ENCODE results near the gene DOCK10. TPM values are rescaled to one million over a fixed set of nuclear protein-coding genes. Genes with fewer than 3 reads are reported as not detected.
"Not testable (repeated sequence)": the region's sequence is repeated elsewhere in the genome, so short reads cannot be mapped to it uniquely, and the experiment has no call there.

Gene DOCK10
- total RNA-seq, 1 donor from 2014 or later, result 4.1 TPM

DNA sequence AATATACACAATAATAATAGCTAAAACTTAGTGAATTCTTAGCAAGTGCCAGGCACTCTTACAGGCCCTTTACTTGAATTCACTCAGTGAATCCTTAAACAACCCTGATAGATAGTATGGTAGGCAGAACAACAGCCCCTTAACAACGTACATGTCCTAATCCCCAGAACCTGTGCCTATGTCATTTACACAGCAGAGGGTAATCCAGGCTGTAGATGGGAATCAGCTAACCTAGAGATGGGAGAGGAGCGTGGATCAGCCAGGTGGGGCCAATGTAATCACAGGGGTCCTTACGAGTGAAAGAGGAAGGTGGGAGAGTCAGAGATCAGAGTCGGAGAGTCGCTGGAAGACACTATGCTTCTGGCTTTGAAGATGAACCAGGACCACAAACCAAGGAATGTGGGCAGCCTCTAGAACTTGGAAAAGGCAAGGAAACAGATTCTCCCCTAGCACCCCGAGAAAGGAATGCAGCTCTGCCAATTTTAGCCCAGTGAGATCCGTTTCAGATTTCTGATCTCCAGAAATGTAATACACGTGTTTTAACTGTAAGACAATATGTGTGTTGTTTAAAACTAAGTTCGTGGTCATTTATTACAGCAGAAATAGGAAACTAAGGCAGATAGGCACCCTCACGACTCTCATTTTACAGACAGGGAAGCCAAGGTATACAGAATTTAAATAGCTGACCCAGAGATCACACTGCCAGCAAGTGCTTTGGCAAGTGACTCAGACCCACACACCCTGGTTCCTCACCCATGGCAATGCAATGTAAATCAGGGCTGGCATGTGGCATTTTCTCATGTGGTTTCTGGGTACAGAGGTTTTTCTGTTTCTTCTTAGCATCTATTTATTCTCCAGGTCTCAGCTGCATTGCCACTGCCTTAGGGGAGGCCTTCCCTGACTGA lies 68.9 kb downstream of the DOCK10 start:
- no peak for DNase-seq

DNA sequence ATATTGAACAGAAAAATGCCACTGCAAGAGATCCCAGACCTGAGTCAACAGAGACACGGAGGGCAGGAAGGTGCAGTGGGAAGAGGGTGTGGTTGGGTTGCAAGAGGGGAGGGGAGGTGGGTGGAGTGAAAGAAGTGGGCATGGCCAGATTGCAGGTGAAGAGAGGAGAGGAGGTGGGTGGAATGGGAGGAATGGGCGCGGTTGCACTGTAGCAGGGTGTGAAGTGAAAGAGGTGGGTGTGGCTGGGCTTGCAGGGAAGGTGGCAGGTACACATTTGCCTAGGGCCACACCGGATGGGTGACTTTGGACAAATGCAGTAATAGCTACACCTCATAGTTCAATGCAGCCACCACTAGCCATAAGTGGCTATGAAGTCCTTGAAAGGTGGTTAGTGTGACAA lies 71.1 kb downstream of the DOCK10 start:
- DNase-seq, result no peak

DNA sequence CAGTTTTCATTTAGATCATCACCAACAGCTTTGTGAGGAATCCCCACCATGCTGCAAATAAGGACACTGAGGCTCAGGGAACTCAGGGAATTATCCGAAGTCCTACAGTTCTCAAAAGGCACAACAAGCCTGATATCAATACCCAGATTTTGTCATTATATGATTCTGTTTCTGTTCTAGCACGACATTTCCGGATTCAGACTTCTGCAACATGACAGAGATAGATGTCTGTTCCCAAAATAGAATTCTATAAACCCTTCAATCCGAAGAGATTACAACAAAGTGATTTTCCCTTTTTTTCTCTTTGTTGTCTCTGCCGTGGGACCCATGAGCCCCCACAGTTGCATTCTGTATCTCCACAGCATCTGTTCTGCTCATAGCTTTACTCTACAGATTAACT lies 72.0 kb downstream of the DOCK10 start:
- no peak for DNase-seq

DNA sequence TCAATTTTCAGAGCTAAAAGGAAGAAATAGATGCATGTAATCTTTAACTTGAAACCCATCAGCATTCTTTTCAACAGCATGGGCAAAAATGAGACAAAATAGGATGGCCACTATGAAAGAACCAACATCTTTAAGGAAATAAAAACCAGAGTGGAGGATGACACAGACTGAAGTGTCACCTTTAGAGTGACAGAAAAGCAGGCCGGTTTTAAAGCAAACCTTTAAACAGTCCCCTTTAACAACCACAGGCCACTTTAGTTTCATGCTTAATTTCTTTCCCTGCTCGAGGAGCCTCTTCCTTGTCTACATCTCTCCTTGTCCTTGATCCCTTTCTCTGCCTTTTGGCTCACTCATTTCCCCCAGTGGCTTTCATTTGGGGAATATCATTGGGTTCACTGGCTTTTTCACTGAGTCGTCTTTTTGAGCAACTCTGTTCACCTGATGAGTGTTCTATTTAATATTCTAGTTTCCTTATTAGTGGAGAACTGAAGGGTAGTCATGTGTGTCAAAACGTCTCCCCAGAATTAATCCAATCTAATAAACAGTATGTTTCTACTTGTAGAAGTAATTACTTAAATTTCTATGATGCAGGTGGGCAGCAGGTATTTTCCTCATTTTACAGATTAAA lies 72.5 kb downstream of the DOCK10 start:
- no peak for DNase-seq

DNA sequence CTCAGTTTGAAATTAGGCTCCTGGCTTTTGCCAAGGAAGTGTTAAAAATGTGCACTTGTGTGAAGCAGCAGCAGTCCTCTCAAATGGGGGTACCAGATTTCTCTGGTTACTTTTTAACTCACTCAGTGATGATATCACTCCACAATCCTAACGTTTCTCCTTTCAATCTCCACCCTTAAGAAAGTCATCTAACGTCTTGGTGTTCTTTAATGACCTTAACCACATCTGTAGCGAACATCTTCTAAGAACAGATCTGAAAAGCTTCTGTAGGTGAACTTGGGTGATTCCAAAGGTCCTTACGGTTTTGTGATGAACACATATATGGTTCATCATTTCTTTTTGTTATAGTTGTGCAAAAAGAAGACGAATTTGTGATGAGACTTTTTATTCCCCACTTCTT lies 73.2 kb downstream of the DOCK10 start:
- DNase-seq, result no peak

DNA sequence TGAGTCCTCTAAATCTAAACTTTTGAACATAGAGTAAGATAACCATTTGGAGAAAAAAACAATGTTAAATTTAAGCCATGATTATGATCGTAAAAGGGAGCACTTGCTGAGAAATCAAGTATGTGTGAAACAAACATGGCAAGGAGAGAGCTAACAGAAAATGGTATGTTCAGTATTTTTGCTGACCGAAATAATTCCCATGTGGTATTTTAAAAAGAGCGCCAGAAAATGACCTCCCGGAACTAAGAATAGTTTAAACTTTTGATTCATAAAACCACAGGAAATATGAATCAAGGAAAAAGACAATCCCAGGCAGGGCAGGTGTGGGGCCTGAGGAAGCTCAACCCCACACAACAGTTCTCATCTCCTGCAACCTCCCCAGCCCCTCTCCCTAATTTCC lies 74.2 kb downstream of the DOCK10 start:
- DNase-seq, result peak; percentile 12

DNA sequence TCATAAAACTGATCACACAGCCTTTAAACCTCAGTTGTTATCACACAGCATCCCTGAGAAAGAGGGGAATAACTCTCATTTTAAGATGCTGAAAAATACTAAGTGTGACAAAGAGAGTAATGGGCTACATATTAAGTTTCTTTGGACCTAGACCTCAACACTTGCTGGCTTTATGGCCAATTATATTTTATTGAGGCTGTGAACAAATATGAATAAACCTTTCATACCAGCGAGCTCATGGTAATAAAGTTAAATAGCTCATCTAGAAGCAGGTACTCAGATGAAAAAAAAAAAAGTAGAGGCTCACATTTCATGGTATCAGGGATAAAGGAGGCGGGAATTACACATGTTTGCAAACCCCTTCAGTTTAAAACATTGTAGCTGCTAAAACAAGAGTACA lies 75.7 kb downstream of the DOCK10 start:
- DNase-seq, result no peak

- DNase-seq, result no peak
These were observed 82.7 kb downstream of the DOCK10 start for GRCh38 chr2:224959556-224959955.

DNA sequence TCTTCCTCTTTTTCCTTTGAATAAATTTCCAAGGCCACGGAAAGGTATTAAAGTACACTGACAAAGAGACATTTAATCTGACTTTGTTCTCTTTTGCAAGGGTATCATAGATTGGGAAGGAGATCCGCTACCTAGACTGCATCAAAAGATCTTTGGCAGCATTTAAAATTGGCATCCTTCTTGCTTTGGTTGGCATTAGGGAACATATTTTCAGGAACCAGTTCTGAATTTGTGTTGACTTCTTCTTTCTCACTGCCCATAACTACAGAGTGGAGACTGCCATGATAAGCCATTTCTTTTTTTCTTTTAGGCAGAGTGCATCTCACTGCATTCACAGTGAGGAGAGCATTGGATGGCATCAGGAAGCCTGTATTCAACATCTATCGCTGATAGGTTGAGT lies 83.4 kb downstream of the DOCK10 start:
- DNase-seq, result no peak

- DNase-seq, result no peak
These were observed 83.8 kb downstream of the DOCK10 start for GRCh38 chr2:224958462-224958857.

DNA sequence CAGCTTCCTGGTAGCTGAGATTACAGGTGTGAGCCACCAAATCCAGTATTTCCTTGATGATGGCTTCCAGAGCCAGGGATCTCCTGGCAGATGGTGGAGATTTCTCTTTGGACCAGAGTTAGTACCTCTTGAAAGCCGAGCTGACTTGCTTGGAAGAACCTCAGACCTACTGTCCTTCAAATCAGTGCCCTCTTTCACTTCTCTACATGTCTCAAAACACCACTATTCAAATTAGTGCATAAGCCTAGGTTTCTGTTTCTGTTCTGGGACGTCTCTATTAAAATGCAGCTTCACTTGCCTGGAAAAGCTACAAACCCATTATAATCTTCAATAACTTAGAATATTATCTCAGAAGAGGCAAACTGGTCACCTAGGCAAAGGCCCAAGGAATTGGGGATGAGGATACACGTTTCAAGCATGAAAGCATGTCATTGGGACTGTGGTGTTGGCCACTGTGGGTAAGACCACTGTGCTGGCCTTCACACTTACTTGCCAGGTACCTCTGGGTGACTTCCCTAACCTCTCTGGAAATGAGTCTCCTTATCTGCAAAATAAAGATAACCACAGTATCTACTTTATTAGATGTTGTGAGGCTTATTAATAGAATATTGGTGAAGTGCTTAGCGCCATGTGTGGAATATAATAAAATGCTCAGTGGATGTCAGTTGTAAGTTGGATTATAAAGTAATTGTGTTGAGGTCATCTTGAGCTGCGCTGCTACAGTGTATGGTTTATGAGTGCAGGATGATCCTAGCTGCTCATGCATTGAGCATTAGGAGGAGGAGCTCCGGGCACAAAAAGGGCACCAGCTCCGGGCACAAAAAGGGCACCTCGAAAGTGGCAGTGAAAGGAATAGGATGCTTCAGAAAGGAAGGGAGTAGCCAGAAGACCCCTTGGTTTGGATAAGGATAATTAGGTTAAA lies 84.5 kb downstream of the DOCK10 start:
- no peak for DNase-seq

DNA sequence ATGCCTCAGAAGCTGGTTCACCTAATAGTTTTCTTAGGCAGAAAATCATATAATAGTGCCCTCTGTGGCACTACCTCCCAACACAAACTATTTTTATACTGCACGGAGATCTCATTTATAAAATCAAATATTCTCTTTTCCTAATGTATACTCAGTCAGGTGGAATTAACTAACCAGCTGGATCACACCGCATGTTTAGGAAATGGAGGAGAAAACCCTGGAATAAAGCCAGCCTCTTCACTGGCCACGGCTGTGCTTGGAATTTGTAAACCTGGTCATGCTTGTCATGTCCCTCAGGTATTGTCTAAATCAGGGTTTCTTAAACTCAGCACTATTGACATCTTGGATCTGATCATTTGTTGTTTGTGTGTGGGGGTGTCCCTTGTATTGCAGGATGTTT lies 85.6 kb downstream of the DOCK10 start:
- no peak for DNase-seq

DNA sequence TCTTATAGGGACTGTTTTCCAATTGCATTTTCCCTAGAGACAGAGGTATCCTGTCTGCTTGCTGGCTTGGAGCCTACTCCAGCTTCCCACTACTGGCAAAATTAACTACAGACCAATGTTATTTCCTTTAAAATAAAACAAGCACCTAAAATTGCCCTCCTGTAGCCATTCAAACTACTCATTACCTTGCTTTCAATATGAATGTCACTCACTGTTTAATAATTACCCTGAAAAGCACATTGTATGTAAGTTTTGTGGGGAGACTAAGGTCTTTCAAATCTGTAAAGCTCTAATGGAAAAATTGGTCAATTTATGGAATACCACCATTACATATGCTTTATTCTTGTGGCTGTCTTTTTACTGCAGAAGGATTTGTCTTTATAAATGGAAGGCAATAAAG lies 87.3 kb downstream of the DOCK10 start:
- DNase-seq, result no peak

- DNase-seq, result no peak
These were observed 89.2 kb downstream of the DOCK10 start for GRCh38 chr2:224952936-224953657.

DNA sequence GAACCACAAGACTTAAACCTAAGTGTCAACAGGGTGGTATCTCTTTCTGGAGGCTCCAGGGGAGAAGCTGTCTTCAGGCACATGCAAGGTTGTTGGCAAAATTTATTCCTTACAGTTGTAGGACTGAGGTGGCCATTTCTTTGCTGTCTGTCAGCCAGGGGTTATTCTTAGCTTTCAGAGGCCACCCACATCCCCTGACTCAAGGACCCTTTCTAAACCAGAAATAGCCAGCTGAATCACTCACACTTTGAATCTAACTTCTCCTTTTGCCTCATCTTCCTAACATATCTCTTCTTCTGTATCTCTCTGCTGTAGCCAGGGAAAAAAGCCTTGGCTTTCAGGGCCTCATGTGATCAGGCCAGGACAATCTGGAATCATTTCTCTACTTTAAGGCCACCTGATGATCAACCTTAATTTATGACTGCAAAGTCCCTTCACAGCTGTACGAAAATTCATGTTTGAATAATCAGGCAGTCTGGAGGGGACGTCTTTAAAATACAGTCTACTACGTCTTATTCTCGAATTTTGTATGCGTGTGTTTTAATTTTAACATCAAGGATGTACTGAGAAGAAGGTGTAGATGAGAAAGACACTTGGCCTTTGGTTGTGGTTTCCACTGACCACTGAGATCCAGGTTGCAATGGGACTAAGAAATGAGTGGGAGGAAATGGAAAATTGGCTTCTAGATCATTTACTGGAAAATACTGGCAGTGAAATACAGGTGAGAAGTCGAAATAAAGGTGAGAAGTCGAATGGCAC lies 90.4 kb downstream of the DOCK10 start:
- no peak for DNase-seq

DNA sequence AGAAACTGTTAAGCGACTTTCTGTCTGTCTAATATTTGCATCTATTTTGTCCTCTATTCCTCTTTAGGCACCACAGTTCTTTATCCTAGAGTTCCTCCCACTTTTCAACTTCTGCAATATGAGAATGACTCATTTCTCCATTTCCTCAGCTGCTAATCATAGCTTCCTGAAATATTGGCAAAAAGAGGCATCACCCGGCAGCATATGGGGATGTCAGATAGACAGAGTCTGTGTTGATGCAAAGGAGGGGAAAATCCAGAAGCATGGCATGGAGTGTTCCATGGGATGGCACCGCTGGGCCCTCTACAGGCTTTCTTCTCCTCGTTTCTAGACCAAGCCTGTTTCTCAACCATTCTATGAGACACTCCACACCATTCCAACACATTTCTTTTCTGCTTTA lies 93.4 kb downstream of the DOCK10 start:
- DNase-seq, result peak; percentile 86

GRCh38 chr2:224948005-224948404 lies 94.3 kb downstream of the DOCK10 start:
- DNase-seq, result no peak

- peak; percentile 50 for DNase-seq
These were observed 94.7 kb downstream of the DOCK10 start for GRCh38 chr2:224947566-224947965.

DNA sequence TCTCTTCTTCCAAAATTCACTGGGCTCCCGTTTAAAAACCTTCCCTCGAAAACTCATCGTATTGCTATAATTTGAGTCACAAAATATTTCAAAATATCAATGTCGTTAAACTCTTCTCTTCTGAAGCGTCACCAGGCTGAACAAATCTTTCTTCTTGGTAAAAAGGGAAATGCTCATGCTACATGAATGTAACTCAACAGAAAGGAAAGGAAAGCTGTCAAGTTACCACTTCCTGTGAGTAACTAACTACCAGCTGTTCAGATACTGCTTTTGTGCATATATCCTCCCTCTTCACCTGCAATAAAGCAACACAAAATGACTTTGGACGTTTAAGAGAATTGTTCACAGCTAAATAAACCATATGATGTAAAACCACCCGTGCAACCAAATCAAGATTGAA lies 95.4 kb downstream of the DOCK10 start:
- peak; percentile 82 for DNase-seq

DNA sequence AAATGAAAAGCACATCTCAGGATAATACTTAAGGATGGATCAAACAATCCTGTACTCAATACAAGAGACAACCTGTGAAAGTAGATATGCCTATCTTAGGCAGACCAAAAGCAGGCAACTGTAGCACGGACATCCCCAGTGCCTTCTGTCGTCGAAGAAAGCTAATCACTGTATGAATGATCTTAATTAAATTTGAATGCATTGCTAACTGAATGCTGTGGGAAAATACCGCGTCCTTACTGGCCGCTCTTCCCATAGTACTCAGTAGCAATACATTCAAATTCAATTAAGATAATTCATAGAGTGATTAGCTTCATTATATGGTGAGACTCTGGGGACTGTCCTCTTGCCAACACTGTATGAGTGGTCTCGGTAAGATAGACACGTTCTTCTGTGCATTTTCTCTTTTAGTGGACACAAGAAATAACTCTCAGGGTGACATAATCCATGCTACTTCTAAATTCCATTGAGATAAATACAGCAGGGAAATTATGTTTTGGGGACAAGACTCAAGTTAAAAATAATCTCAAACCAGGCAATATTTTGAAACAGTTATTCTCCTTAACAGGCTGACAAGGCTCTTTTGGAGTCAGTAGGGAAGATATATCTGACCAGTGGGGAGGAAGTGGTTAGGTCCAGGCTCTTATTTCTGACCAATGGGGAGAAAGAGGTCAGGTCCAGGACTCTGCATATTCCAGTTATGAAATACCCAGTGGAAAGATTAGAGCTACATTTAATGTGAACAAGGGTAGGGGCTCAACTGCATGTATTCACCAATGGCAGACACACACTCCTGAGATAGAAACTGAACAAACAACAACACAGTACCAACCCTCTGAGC lies 97.3 kb downstream of the DOCK10 start:
- DNase-seq, result no peak

- DNase-seq, result not testable (repeated sequence)
These were observed 98.6 kb downstream of the DOCK10 start for GRCh38 chr2:224943601-224944041.

Data from dermis blood vessel endothelial cell (primary cell).